ES-I3 (cell line): Measurements from ENCODE around the gene ZC3H7B.
"Not testable (repeated sequence)": the region's sequence is repeated elsewhere in the genome, so short reads cannot be mapped to it uniquely, and the experiment has no call there.

ENCODE experiments used
- H3K36me3 ChIP-seq: 2 replicates; pipeline ENCODE4 v1.6.1; 2013; ENCODE audit warnings: mild to moderate bottlenecking, low read length, control low read depth, moderate library complexity; ENCODE audit not compliant: insufficient read depth
- H3K4me1 ChIP-seq: 2 replicates; pipeline ENCODE4 v1.6.1; 2013; ENCODE audit warnings: mild to moderate bottlenecking, control low read depth, low read length; ENCODE audit not compliant: insufficient read depth
- H3K9ac ChIP-seq: 2 replicates; pipeline ENCODE4 v1.6.1; 2013; ENCODE audit warnings: low read depth, mild to moderate bottlenecking, low read length, moderate library complexity
- H3K9me3 ChIP-seq: 2 replicates; pipeline ENCODE4 v1.6.1; 2013; ENCODE audit warnings: mild to moderate bottlenecking, low read length, moderate library complexity; ENCODE audit not compliant: control insufficient read depth, insufficient read depth

ZC3H7B gene

DNA sequence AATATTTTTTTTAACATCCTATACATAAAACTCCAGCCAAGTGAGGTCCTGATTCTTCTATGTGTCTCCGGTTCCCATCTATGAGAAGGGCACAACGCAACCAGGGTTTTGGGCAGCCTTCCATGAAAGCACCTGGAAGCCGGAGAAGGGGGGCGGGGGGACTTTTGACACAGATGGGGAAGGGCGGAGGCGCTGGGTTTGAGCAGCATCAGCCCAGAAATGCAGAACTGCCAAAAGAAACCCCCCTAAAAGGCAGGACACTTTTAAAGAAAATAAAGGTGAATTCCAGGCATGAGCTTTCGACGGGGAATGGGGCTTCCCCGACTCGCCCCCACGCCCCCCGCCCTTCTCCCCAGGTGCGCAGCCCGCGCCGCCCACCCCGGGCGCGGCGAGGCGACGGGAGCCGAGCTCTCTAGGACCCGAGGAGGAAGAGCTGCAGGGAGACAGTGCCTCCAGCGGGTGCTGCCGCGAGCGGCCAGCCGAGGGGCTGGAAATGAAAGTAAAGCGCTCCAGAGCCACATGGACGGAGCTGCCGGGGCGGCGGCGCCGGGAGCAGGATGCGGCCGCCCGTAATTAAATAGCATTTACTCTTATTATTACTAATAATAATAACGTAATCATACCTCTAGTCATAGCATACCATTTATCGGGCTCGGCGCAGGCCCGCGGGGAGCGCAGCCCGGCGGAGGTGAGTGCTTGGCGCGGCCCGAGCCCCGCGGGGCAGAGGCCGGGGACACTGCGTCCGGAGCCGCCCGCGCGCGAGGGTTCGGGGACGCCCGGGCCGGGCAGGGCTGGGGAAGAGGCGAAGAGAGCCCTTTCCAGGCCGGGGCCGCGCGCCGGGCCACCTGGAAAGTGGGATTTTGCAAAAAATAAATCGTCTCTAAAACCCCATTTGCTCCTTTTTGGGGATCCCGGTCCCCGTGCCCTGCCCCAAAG is at the start of gene ZC3H7B:
ZC3H7B (plus strand) TSS at position 441 of the 936 bp plus-strand sequence. CDS start 19,136 bp downstream, outside the sequence.
- H3K9ac ChIP-seq = peak within 1 kb of the TSS; percentile 94
- peaks cover 5% of the 10 kb centered on the region for H3K36me3 ChIP-seq
- no peaks in the 10 kb centered on the region for H3K9me3 ChIP-seq
- H3K4me1 ChIP-seq = peaks cover 20% of the 10 kb centered on the region

DNA sequence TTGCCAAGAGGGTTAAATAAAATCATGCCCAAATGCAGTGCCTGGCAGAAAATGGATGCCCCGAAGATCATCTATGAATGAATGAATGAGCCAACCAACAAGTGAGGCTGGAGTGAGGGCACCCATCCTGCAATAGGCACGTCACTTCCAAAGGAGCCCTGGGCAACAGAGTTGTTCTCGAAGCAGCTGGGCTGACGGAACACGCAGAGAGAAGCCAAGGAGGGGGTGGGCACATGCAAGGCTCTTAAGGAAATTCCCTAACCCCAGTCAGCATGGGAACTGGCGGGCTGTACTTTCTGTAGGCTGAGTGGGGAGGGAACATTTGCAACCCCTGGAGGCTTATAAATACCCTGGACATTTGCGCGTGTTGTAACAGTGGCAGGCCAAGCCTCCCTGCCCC is 49.0 kb upstream of the ZC3H7B start:
- Histone ChIP-seq H3K9ac (no peak overlapping the region), H3K4me1 (peaks cover 3% of the 10 kb centered on the region; the same call in 1 of the 2 replicates), H3K36me3 (peaks cover 38% of the 10 kb centered on the region)

GRCh38 chr22:41254230-41254629 is 47.1 kb upstream of the ZC3H7B start:
- Histone ChIP-seq H3K36me3 (peaks cover 44% of the 10 kb centered on the region), H3K9me3 (no peaks in the 10 kb centered on the region), H3K4me1 (peaks cover 3% of the 10 kb centered on the region; the same call in 1 of the 2 replicates), H3K9ac (no peak overlapping the region)

More for the DNA sequence above, 49.0 kb upstream of the ZC3H7B start:
- no peaks in the 10 kb centered on the region for H3K9me3 ChIP-seq

DNA sequence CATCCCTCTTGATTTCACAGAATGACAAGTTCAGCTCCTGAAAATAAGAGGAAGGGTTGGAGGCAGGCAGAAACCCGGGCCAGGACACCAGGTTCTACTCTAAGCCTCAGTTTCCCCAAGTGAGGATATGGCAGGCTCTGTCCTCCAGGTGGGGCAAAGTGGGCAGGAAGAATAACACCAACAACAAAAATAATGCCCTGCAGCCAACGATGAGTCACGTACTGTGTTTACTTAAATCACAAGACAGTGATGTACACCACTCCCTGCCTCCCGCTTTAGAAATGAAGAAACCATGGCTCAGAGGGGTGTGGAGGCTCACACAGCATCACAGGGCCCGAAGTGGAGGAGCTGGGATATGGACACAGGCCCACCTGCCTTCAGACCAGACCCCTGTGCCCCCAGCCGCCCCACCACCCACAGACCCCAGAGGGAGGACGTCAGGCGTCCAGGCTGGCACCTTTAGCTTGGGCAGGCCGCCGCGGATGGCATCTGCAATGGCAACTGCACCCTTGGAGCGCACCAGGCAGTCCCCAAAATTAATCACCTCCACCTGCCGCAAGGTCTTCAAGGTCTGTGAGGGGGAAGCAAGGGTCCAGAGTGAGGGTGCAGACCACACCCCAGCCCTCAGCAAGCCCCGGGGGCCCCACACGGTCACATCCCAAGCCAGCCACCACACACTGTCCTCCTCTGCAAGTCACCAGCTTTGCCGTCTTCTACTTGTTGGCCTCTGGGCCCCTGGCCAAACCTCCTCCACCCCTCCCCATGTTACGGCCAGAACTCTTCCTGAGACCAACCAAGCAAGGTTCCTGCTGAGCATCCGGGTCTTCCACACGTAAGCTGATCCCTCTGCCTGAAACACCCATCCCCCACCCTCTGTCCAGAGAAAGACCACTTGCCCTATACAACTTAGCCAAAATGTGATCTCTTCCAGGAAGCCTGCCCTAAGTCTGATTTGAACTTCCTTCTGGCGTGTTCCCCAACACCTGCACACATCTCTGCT is 44.8 kb upstream of the ZC3H7B start:
- peaks cover 3% of the 10 kb centered on the region; the same call in 1 of the 2 replicates for H3K4me1 ChIP-seq

GRCh38 chr22:41257696-41258095 is 43.6 kb upstream of the ZC3H7B start:
- Histone ChIP-seq H3K9me3 (no peaks in the 10 kb centered on the region), H3K36me3 (peaks cover 53% of the 10 kb centered on the region), H3K9ac (no peak overlapping the region), H3K4me1 (peaks cover 3% of the 10 kb centered on the region; the same call in 1 of the 2 replicates)

More for the DNA sequence above, 44.8 kb upstream of the ZC3H7B start:
- Histone ChIP-seq H3K9me3 (no peaks in the 10 kb centered on the region), H3K36me3 (peaks cover 44% of the 10 kb centered on the region), H3K9ac (no peak overlapping the region)

DNA sequence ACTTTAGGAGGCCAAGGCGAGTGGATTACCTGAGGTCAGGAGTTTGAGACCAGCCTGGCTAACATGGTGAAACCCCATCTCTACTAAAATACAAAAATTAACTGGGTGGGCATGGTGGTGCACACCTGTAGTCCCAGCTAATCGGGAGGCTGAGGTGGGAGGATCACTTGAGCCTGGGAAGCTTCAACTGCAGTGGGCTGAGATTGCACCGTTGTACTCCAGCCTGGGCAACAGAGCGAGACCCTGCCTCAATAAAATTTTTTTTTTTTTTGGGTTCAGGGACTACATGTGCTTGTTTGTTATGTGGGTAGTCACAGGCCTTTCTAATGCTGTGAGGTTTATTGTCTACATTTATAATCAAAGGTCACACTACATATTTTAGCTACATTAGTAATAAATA is 41.6 kb upstream of the ZC3H7B start:
- H3K9me3 ChIP-seq, H3K4me1 ChIP-seq, H3K9ac ChIP-seq: not testable (repeated sequence)
- peaks cover 54% of the 10 kb centered on the region for H3K36me3 ChIP-seq

DNA sequence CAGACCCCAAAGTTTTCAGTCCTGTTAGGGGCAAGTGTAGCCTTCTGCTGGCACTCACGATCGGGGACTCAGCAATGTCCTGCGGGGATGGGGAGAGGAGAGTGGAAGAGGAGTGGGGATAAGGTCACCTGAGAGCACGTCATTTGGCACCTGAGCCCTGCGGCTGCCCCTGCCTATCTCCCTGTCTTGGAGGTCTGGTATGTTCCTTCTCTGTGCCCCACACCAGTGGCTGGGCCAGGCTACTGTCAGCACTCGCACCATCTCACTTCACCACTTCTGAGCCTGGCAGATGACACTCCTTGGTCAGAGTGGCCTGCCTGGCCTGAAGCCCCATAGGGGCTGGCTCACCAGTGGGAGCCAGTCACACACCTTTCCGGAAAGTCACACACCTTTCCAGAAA is 40.5 kb upstream of the ZC3H7B start:
- Histone ChIP-seq H3K36me3 (peaks cover 55% of the 10 kb centered on the region), H3K9me3 (no peaks in the 10 kb centered on the region), H3K4me1 (peaks cover 3% of the 10 kb centered on the region; the same call in 1 of the 2 replicates)

GRCh38 chr22:41261541-41262249 is 39.6 kb upstream of the ZC3H7B start:
- Histone ChIP-seq H3K9ac (no peak overlapping the region), H3K9me3 (no peaks in the 10 kb centered on the region), H3K4me1 (peaks cover 3% of the 10 kb centered on the region; the same call in 1 of the 2 replicates), H3K36me3 (peaks cover 55% of the 10 kb centered on the region)

More for the DNA sequence above, 40.5 kb upstream of the ZC3H7B start:
- no peak overlapping the region for H3K9ac ChIP-seq

DNA sequence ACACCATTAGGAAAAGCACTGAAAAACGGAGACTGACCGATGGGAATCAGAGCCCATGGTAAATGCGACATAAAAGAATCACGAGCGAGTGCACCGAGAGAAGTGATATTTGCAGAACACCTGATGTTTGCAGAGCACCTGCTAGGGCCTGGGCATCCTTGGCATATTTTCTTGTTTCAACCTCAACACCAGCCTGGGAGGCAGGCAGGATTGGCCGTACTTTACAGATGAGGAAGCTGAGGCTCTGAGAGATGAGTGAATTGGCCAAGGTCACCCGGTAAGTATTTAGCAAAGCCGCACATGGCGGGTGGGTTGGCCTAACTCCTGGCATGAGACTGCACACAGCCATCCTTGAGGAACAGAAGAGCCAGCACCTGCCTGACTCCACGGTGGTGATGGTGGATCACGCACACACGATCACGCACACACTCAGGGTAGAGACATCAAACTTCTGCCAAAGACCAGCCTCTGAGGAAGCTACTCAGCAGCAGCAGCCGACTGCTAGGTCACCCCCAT is 39.0 kb upstream of the ZC3H7B start:
- H3K9me3 ChIP-seq = no peaks in the 10 kb centered on the region
- peaks cover 52% of the 10 kb centered on the region for H3K36me3 ChIP-seq
- 0 out of 2 replicates have a peak, but pooled peaks cover under 1% of the 10 kb centered on the region for H3K4me1 ChIP-seq
- no peak overlapping the region for H3K9ac ChIP-seq

GRCh38 chr22:41263704-41264103 is 37.6 kb upstream of the ZC3H7B start:
- H3K9me3 ChIP-seq = no peaks in the 10 kb centered on the region
- H3K9ac ChIP-seq = no peak overlapping the region
- H3K36me3 ChIP-seq = peaks cover 47% of the 10 kb centered on the region
- H3K4me1 ChIP-seq = no peaks in the 10 kb centered on the region

DNA sequence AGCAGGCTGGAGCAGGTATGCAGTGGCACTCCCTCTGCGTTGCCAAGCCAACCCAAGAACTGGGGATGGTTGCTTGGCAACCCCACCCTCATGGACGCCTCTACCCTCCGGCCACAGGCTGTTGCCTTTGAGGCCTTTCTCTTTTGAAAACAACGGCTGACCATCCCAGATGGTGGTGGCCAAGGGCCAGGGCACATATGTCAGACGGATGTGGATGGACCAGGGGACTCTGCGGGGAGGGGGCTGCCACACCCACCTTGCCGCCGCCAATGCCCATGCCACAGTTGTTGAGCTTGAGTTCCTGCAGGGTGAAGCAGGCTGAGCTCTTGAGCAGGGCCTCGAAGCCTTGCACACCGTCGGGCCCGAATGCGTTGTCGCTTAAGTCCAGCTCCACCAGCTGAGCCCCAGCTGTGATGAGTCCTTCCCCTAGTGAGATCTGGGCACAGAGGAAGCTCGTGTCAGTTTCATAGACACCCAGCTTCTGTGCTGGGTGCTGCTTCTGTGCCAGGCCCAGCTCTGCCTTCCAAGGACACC is 36.9 kb upstream of the ZC3H7B start:
- peaks cover 42% of the 10 kb centered on the region for H3K36me3 ChIP-seq
- H3K4me1 ChIP-seq = no peaks in the 10 kb centered on the region
- no peaks in the 10 kb centered on the region for H3K9me3 ChIP-seq
- H3K9ac ChIP-seq = no peak overlapping the region

- H3K36me3 ChIP-seq = peaks cover 25% of the 10 kb centered on the region
These were observed 33.4 kb upstream of the ZC3H7B start for GRCh38 chr22:41267958-41268357.

DNA sequence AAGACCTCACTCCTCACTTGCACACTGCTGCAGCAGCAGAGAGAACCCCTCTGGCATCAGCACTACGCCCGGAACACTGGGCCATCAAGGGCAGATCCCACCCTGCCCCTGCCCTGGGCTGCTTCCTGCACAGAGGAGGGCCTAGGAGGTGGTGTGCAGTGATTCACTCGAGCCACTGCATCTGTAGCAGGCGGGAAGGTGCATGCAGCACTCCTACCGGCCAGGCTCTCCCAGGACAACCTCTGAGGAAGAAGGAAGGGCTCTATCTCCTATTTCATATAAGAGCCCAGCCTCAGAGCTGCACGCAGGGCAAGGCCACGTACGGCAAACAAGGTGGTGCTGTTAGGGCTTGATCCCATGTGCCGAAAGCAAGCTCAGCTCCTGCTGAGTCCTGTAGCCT is 29.5 kb upstream of the ZC3H7B start:
- Histone ChIP-seq H3K9me3 (no peaks in the 10 kb centered on the region), H3K9ac (no peak overlapping the region), H3K4me1 (no peaks in the 10 kb centered on the region), H3K36me3 (peaks cover 44% of the 10 kb centered on the region)

More at GRCh38 chr22:41267958-41268357, 33.4 kb upstream of the ZC3H7B start:
- Histone ChIP-seq H3K9me3 (no peaks in the 10 kb centered on the region), H3K4me1 (no peaks in the 10 kb centered on the region), H3K9ac (no peak overlapping the region)
